Mucosa of descending colon (tissue), 3 donors: ENCODE results near the gene HBD. TPM values are rescaled to one million over a fixed set of nuclear protein-coding genes. Genes with fewer than 3 reads are reported as not detected.

Source experiments
- ATAC-seq: fragments of 200-7000 bp; cut with Tn5 transposase; one replicate; pipeline ENCODE4 v1.9.1; 2020; ENCODE audit warnings: mild to moderate bottlenecking, moderate library complexity
- DNase-seq, 3 donors: peaks; one replicate each; pipeline ENCODE4 v3.0.0-alpha.2; 2020
- H3K36me3 ChIP-seq: fragments of 200-600 bp; one replicate; pipeline ENCODE4 v1.8.0; 2021; ENCODE audit warnings: low read depth, mild to moderate bottlenecking
- H3K4me1 ChIP-seq: fragments of 200-600 bp; one replicate; pipeline ENCODE4 v1.8.0; 2021; ENCODE audit warnings: low read depth, mild to moderate bottlenecking
- H3K4me3 ChIP-seq: fragments of 200-600 bp; one replicate; pipeline ENCODE4 v1.8.0; 2021; ENCODE audit warnings: mild to moderate bottlenecking
- H3K9me3 ChIP-seq: fragments of 200-600 bp; one replicate; pipeline ENCODE4 v1.8.0; 2021; ENCODE audit warnings: mild to moderate bottlenecking
- CTCF ChIP-seq: fragments of 200-600 bp; IDR thresholded peaks from one replicate; pipeline ENCODE4 v1.8.0; 2022; ENCODE audit warnings: antibody characterized with exemption, mild to moderate bottlenecking
- intact Hi-C, 2 donors: fragments of 100-400 bp; cut with DNase I in 1 of 2; cut with micrococcal nuclease in 1 of 2; formaldehyde crosslinking; loops; one replicate each; pipeline versions ENCODE4 v1.11.0 to v1.11.1; 2022; cut with DNase I, micrococcal nuclease
- total RNA-seq, 3 donors: library from RNA; stranded (reverse); fragmentation: NEBNext Ultra II Directional in 2 of 3; extraction: Animal tissue kit (Norgen Biotek cat#: 25700) in 2 of 3; gene quantifications; one replicate each; pipeline versions ENCODE4 v1.2.1 to v1.2.4, GENCODE V29; 2021 to 2023
- donor health status: DM: no; HTN: no; CAD: no; lungs with moderate emphysema.
- donor health status: DM: no; HTN: no; CAD: no.
- donor health status: DM: no; HTN: yes; CAD: no.

The HBD gene
- total RNA-seq, 3 donors from 2014 or later, result not detected

- ATAC-seq, result no peak
- Histone ChIP-seq H3K4me3 (no peak overlapping the region), H3K36me3 (no peaks in the 10 kb centered on the region), H3K9me3 (no peaks in the 10 kb centered on the region), H3K4me1 (no peaks in the 10 kb centered on the region)
- TF ChIP-seq CTCF, result no peak
- intact Hi-C loops, result no loop called here
- DNase-seq, result no peak
Measured at GRCh38 chr11:5279471-5280090, 45.3 kb upstream of the HBD start.

GRCh38 chr11:5277807-5278382 is 43.6 kb upstream of the HBD start:
- no peak for TF ChIP-seq CTCF
- ATAC-seq (no peak), DNase-seq (no peak)
- Histone ChIP-seq H3K4me1 (no peaks in the 10 kb centered on the region), H3K4me3 (no peak overlapping the region), H3K36me3 (no peaks in the 10 kb centered on the region), H3K9me3 (no peaks in the 10 kb centered on the region)
- intact Hi-C loops, result no loop called here

GRCh38 chr11:5276697-5277096 is 42.4 kb upstream of the HBD start:
- ATAC-seq (no peak), DNase-seq (no peak)
- intact Hi-C loops, result no loop called here
- H3K4me3 ChIP-seq, result no peak overlapping the region
- no peaks in the 10 kb centered on the region for H3K9me3 ChIP-seq
- no peaks in the 10 kb centered on the region for H3K4me1 ChIP-seq
- H3K36me3 ChIP-seq, result no peaks in the 10 kb centered on the region
- no peak for TF ChIP-seq CTCF

GRCh38 chr11:5275369-5276110 is 41.3 kb upstream of the HBD start:
- no peak for DNase-seq
- TF ChIP-seq CTCF, result no peak
- Histone ChIP-seq H3K4me1 (no peaks in the 10 kb centered on the region), H3K4me3 (no peak overlapping the region), H3K9me3 (no peaks in the 10 kb centered on the region), H3K36me3 (no peaks in the 10 kb centered on the region)
- intact Hi-C loops, result no loop called here
- ATAC-seq, result no peak

GRCh38 chr11:5274395-5274794 is 40.1 kb upstream of the HBD start:
- Histone ChIP-seq H3K9me3 (no peaks in the 10 kb centered on the region), H3K4me3 (no peak overlapping the region), H3K36me3 (no peaks in the 10 kb centered on the region), H3K4me1 (no peaks in the 10 kb centered on the region)
- TF ChIP-seq CTCF, result no peak
- DNase-seq (no peak), ATAC-seq (no peak)
- intact Hi-C loops, result no loop called here
